ENCODE measurements around the gene MED6. TPM values are rescaled to one million over a fixed set of nuclear protein-coding genes. Genes with fewer than 3 reads are reported as not detected.

MED6 gene
- total RNA-seq, 2 donors from 2014 or later = 22.4 to 29.8 TPM

- H3K4me1 ChIP-seq = no peaks in the 10 kb centered on the region
- no peak overlapping the region for H3K4me3 ChIP-seq
- H3K27me3 ChIP-seq = no peaks in the 10 kb centered on the region
- H3K27ac ChIP-seq = peak overlapping the region in 2 of 4 donors; percentile 13 to 14
- ATAC-seq (peak; percentile 38), DNase-seq (peak; percentile 14 to 50 (median 39))
- 29 to 38% methylated on average over 11 to 13 of the region's 19 CpGs for WGBS, 2 donors
- H3K9me3 ChIP-seq = no peaks in the 10 kb centered on the region
- TF ChIP-seq POLR2A (IDR thresholded peaks at IDR 0.05) (peak in 1 of 3 donors; percentile 4), CTCF (IDR thresholded peaks at IDR 0.05) (no peak)
- H3K36me3 ChIP-seq (replicated peaks in 1 of 2; ENCODE audit: insufficient read depth in 1 of 2, low read depth in 2 of 2) = no peaks in the 10 kb centered on the region
- intact Hi-C loops (cut with DNase I) = no loop called here
Observed at GRCh38 chr14:70555890-70556289, 44.6 kb downstream of the MED6 start.

- no peaks in the 10 kb centered on the region for H3K27me3 ChIP-seq
- 61 to 63% methylated on average over 5 of the region's 5 CpGs for WGBS, 2 donors
- H3K9me3 ChIP-seq = no peaks in the 10 kb centered on the region
- H3K27ac ChIP-seq = no peak overlapping the region
- H3K36me3 ChIP-seq (replicated peaks in 1 of 2; ENCODE audit: insufficient read depth in 1 of 2, low read depth in 2 of 2) = no peaks in the 10 kb centered on the region
- DNase-seq (no peak), ATAC-seq (no peak)
- H3K4me1 ChIP-seq = no peaks in the 10 kb centered on the region
- no peak overlapping the region for H3K4me3 ChIP-seq
- TF ChIP-seq POLR2A (IDR thresholded peaks at IDR 0.05) = no peak
- no peak for TF ChIP-seq CTCF (IDR thresholded peaks at IDR 0.05)
- intact Hi-C loops (cut with DNase I) = no loop called here
Observed at GRCh38 chr14:70538087-70538486, 62.4 kb downstream of the MED6 start.

- H3K4me1 ChIP-seq = no peaks in the 10 kb centered on the region
- no peak for TF ChIP-seq POLR2A (IDR thresholded peaks at IDR 0.05)
- no peak for TF ChIP-seq CTCF (IDR thresholded peaks at IDR 0.05)
- no peaks in the 10 kb centered on the region for H3K36me3 ChIP-seq (replicated peaks in 1 of 2; ENCODE audit: insufficient read depth in 1 of 2, low read depth in 2 of 2)
- DNase-seq (no peak), ATAC-seq (no peak)
- intact Hi-C loops (cut with DNase I) = no loop called here
- H3K4me3 ChIP-seq = no peak overlapping the region
- no peak overlapping the region for H3K27ac ChIP-seq
- WGBS, 2 donors = 27 to 86% methylated on average over 1 of the region's 1 CpG
- no peaks in the 10 kb centered on the region for H3K9me3 ChIP-seq
- no peaks in the 10 kb centered on the region for H3K27me3 ChIP-seq
Observed at GRCh38 chr14:70536830-70537229, 63.6 kb downstream of the MED6 start.

- intact Hi-C loops (cut with DNase I) = no loop called here
- Histone ChIP-seq H3K27ac (no peak within 1 kb of the TSS), H3K9me3 (no peaks in the 10 kb centered on the region), H3K4me3 (no peak within 1 kb of the TSS), H3K36me3 (replicated peaks in 1 of 2; ENCODE audit: insufficient read depth in 1 of 2, low read depth in 2 of 2) (no peaks in the 10 kb centered on the region), H3K4me1 (no peaks in the 10 kb centered on the region), H3K27me3 (no peaks in the 10 kb centered on the region)
- DNase-seq (no peak), ATAC-seq (no peak)
- no peak for TF ChIP-seq POLR2A (IDR thresholded peaks at IDR 0.05)
- TF ChIP-seq CTCF (IDR thresholded peaks at IDR 0.05) = no peak
Observed at GRCh38 chr14:70534904-70535303, 65.6 kb downstream of the MED6 start, which contains the start of gene ADAM20. Gene ADAM20 (minus strand): TSS chr14:70535004. CDS start chr14:70524757, 10,247 bp downstream.

Small RNA genes within 50 kb of the gene (small RNA-seq; reads per million reads assigned to genes)
- not detected for gene RN7SL77P

Other genes starting within 250 kb of the MED6 start
- 10 to 100 TPM; 18.5 to 25.4 TPM for gene COX16, start 241.0 kb downstream of the MED6 start, total RNA-seq
- 10 to 100 TPM; 10.5 to 21.5 TPM for gene SYNJ2BP, start 183.6 kb downstream of the MED6 start, total RNA-seq
- gene ADAM21, start 148.5 kb downstream of the MED6 start, total RNA-seq = under 1 TPM in 1 of 2 donors, not detected in 1; 0.52 TPM
- gene ADAM20, start 65.7 kb downstream of the MED6 start, total RNA-seq = 1 to 10 TPM; 1.3 to 3.1 TPM
- 1 to 10 TPM; 1.6 to 2.6 TPM for gene TTC9, start 41.3 kb upstream of the MED6 start, total RNA-seq
- gene MAP3K9, start 208.9 kb upstream of the MED6 start, total RNA-seq = 10 to 100 TPM in 1 of 2 donors, 1 to 10 TPM in 1; 5.4 to 10.9 TPM